Esophagus squamous epithelium (tissue), 4 donors: ENCODE measurements around the gene DNAJB8.

Experiments
- POLR2A ChIP-seq, 4 donors: fragments of 450-650 bp; IDR thresholded peaks; one replicate each; pipeline ENCODE4 v1.6.1; 2017; ENCODE audit warnings: antibody characterized with exemption in 4 of 4, mild to moderate bottlenecking in 4 of 4, moderate library complexity in 3 of 4
- TF ChIP-seq, protein P1 (sequence below), 6 experiments: fragments of 450-650 bp in 4 of 6; fragments of 200-600 bp in 2 of 6; sonication (generic) in 2 of 6; IDR thresholded peaks; one replicate each; pipeline ENCODE4 v1.5.1; 2016 to 2019; ENCODE audit warnings: antibody characterized with exemption in 6 of 6, mild to moderate bottlenecking in 4 of 6, moderate library complexity in 4 of 6

DNA sequence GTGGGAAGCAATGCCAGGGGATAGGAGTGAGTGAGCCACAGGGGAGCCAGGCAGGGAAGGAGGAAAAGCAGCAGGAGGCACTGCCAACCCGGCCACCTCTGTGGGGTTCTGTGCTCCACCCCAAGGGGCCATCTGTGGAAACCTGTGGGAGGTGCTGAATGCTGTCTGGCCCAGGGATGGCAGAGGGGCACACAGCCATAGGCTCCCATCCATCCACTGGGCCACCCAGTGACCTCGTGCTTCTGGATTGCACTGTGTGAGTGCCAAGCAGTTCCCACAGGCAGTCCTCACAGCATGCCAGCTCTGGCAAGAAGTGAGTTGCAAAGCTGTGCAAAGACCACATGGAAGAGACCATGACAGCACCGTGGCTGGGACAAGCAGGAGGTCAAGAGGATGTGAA, 27.5 kb downstream of the DNAJB8 start:
- TF ChIP-seq, protein P1, sequence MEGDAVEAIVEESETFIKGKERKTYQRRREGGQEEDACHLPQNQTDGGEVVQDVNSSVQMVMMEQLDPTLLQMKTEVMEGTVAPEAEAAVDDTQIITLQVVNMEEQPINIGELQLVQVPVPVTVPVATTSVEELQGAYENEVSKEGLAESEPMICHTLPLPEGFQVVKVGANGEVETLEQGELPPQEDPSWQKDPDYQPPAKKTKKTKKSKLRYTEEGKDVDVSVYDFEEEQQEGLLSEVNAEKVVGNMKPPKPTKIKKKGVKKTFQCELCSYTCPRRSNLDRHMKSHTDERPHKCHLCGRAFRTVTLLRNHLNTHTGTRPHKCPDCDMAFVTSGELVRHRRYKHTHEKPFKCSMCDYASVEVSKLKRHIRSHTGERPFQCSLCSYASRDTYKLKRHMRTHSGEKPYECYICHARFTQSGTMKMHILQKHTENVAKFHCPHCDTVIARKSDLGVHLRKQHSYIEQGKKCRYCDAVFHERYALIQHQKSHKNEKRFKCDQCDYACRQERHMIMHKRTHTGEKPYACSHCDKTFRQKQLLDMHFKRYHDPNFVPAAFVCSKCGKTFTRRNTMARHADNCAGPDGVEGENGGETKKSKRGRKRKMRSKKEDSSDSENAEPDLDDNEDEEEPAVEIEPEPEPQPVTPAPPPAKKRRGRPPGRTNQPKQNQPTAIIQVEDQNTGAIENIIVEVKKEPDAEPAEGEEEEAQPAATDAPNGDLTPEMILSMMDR (IDR thresholded peaks at IDR 0.05): no peak
- no peak for TF ChIP-seq POLR2A (IDR thresholded peaks at IDR 0.05)
